ENCODE data around the gene COMP.

DNA sequence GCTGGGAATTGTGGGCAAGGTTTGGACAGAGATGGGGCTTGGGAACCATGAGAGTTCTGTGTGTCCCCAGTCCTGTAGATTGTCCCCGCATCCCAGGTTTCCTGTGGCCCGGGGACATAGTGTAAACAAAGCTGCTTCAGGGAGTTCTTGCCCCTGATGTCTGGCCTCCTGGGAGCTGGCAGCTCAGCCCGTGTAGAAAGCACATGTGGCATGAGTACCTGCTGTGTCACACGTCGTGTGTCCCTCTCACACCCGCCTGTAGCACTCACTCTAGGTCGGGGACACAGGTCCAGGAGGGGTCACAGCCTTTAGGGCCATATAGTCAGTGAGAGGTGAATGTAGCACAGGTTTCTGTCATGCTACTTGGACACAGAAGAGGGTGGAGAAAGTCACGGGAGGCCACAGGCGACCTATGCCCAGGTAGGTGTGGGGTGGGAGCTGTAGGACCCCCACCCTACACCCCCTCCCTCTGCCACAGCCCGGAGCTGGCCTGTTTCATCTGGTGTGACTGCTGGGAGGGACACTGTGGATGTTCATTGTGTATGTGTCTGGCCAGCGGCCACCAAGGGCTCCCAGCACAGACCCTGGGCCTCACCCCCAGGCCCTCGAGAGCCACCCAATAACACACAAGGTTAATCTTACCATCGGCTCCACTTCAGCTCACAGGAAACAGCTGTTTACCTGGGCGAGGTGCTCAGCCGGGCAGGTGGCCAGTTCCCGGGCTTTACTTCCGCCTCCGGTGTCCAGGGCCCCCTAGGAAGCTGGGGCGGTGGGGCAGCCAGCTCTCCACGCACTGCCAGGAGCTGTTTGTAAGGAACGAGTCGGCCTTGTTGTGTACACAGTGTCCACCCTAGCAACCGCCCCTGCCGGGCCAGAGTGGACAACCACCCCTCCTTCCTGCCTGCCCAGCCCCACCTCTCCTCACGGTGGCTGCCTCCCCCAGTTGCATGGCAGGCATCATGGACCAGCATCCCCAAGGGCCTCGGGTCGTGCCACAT is 49.7 kb downstream of the COMP start:
- TF ChIP-seq, protein P1, sequence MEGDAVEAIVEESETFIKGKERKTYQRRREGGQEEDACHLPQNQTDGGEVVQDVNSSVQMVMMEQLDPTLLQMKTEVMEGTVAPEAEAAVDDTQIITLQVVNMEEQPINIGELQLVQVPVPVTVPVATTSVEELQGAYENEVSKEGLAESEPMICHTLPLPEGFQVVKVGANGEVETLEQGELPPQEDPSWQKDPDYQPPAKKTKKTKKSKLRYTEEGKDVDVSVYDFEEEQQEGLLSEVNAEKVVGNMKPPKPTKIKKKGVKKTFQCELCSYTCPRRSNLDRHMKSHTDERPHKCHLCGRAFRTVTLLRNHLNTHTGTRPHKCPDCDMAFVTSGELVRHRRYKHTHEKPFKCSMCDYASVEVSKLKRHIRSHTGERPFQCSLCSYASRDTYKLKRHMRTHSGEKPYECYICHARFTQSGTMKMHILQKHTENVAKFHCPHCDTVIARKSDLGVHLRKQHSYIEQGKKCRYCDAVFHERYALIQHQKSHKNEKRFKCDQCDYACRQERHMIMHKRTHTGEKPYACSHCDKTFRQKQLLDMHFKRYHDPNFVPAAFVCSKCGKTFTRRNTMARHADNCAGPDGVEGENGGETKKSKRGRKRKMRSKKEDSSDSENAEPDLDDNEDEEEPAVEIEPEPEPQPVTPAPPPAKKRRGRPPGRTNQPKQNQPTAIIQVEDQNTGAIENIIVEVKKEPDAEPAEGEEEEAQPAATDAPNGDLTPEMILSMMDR (IDR thresholded peaks at IDR 0.05 in 8 of 11, conservative IDR thresholded peaks at IDR 0.05 in 3 of 11): no peak
- no peak for TF ChIP-seq POLR2AphosphoS5 (IDR thresholded peaks at IDR 0.05)
